Thoracic aorta (tissue), 2 donors: Measurements from ENCODE around the gene ZNF474. TPM values are rescaled to one million over a fixed set of nuclear protein-coding genes. Genes with fewer than 3 reads are reported as not detected.

Experiments used
- ATAC-seq: fragments of 150-250 bp; one replicate; pipeline ENCODE4 v1.8.0; 2017; ENCODE audit warnings: low read depth; ENCODE audit not compliant: insufficient number of reproducible peaks, low FRiP score
- DNase-seq: peaks from one replicate; pipeline ENCODE4 v3.0.0-alpha.2; 2020; ENCODE audit warnings: low spot score
- H3K27ac ChIP-seq, 2 donors: fragments of 200-600 bp; sonication (generic); 1 replicate in 1 of 2; 2 replicates in 1 of 2; pipeline ENCODE4 v1.5.1; 2016; ENCODE audit warnings: mild to moderate bottlenecking in 2 of 2, moderate library complexity in 2 of 2
- H3K27me3 ChIP-seq: fragments of 200-600 bp; sonication (generic); replicated peaks from 2 replicates; pipeline ENCODE4 v1.6.0; 2016; ENCODE audit warnings: mild to moderate bottlenecking; ENCODE audit not compliant: insufficient read depth
- H3K36me3 ChIP-seq: fragments of 200-600 bp; sonication (generic); one replicate; pipeline ENCODE4 v1.5.1; 2016
- H3K4me1 ChIP-seq, 2 donors: fragments of 200-600 bp; sonication (generic); 1 replicate in 1 of 2; 2 replicates in 1 of 2; pipeline versions ENCODE4 v1.5.1 to v1.6.0; 2016; ENCODE audit warnings: low read depth in 2 of 2, mild to moderate bottlenecking in 1 of 2; ENCODE audit not compliant: control insufficient read depth in 1 of 2
- H3K4me3 ChIP-seq: fragments of 200-600 bp; sonication (generic); 2 replicates; pipeline ENCODE4 v1.5.1; 2016; ENCODE audit warnings: mild to moderate bottlenecking
- H3K9me3 ChIP-seq: fragments of 200-600 bp; sonication (generic); 2 replicates; pipeline ENCODE4 v1.5.1; 2016
- total RNA-seq, 2 donors: library from RNA; depleted of rRNA; stranded (reverse); fragments of >200 nt; gene quantifications; one replicate each; pipeline versions ENCODE4 v1.1.0 to v1.2.3, GENCODE V29; 2016
- TF ChIP-seq, protein P1 (sequence below): fragments of 200-600 bp; sonication (generic); IDR thresholded peaks from one replicate; pipeline ENCODE4 v1.5.1; 2019; ENCODE audit warnings: antibody characterized with exemption

Gene ZNF474
- total RNA-seq, 2 donors from 2014 or later, result 0.27 to 0.92 TPM

DNA sequence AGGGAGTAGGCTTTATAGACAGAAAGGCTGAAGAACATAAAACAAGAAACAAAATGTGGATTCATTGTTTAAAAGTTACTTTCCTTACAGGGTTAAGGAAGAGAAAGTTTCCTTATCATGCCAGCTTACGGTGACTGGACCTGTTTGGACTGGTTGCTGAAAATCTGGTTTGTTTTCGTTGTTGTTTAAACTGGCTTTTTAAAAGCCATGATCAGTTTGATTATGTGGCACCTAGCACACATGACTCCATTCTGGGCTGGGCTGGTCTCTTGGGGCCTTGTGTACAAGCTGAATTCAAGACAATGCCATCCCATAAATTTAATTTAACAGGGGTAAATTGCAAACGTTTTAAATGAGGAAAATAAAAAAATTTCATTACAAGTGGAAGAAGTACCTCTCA, 18.4 kb upstream of the ZNF474 start:
- Histone ChIP-seq H3K4me3 (no peak overlapping the region), H3K36me3 (no peaks in the 10 kb centered on the region), H3K27ac (no peak overlapping the region), H3K9me3 (no peaks in the 10 kb centered on the region), H3K4me1 (no peaks in the 10 kb centered on the region), H3K27me3 (no peaks in the 10 kb centered on the region)
- TF ChIP-seq, protein P1, sequence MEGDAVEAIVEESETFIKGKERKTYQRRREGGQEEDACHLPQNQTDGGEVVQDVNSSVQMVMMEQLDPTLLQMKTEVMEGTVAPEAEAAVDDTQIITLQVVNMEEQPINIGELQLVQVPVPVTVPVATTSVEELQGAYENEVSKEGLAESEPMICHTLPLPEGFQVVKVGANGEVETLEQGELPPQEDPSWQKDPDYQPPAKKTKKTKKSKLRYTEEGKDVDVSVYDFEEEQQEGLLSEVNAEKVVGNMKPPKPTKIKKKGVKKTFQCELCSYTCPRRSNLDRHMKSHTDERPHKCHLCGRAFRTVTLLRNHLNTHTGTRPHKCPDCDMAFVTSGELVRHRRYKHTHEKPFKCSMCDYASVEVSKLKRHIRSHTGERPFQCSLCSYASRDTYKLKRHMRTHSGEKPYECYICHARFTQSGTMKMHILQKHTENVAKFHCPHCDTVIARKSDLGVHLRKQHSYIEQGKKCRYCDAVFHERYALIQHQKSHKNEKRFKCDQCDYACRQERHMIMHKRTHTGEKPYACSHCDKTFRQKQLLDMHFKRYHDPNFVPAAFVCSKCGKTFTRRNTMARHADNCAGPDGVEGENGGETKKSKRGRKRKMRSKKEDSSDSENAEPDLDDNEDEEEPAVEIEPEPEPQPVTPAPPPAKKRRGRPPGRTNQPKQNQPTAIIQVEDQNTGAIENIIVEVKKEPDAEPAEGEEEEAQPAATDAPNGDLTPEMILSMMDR, result no peak
- ATAC-seq, result no peak
- DNase-seq, result no peak

DNA sequence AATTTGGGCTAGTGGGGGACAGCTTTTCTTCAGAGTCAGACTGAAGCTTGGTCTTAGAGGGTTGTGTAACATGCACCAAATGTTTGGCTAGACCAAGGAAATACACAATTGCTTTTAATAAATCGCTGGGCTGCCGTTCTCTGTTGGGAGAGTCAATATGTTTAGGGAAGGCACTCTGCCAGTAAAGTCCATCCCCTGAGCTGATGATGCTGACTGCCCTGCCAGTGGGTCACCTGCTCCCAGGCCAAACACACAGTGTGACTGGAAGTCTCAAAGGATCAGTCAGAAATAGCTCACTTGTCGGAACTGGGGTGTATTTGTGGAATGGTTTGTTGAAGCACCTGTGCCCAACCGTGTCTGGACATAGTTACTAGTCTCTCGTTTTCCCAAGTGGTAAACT, 17.9 kb upstream of the ZNF474 start:
- no peaks in the 10 kb centered on the region for H3K27me3 ChIP-seq
- no peaks in the 10 kb centered on the region for H3K9me3 ChIP-seq
- H3K4me3 ChIP-seq, result no peak overlapping the region
- no peaks in the 10 kb centered on the region for H3K4me1 ChIP-seq
- DNase-seq (no peak), ATAC-seq (no peak)
- TF ChIP-seq, protein P1, result no peak
- H3K36me3 ChIP-seq, result no peaks in the 10 kb centered on the region
- H3K27ac ChIP-seq, result no peak overlapping the region

DNA sequence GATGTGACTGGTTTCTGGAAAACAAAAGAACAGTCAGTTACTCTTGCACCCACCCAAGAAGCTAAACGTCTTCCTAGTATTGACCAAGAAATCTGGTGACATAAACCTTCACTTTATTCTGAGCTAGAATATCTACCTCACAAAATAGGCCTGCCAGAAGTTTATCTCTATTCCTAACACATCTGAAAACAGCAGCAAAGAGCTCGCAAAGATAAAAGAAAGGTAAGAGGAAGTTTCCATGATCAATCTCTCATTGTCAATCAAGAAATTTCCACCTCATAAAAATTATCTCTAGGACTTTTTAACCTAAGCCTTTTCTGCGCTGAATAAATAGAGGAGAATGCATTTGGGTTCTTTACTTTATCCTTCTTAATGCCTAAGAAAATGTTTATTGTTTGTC, 17.3 kb upstream of the ZNF474 start:
- Histone ChIP-seq H3K4me1 (no peaks in the 10 kb centered on the region), H3K9me3 (no peaks in the 10 kb centered on the region), H3K4me3 (no peak overlapping the region), H3K36me3 (no peaks in the 10 kb centered on the region), H3K27me3 (no peaks in the 10 kb centered on the region), H3K27ac (no peak overlapping the region)
- ATAC-seq (no peak), DNase-seq (no peak)
- TF ChIP-seq, protein P1, result no peak

DNA sequence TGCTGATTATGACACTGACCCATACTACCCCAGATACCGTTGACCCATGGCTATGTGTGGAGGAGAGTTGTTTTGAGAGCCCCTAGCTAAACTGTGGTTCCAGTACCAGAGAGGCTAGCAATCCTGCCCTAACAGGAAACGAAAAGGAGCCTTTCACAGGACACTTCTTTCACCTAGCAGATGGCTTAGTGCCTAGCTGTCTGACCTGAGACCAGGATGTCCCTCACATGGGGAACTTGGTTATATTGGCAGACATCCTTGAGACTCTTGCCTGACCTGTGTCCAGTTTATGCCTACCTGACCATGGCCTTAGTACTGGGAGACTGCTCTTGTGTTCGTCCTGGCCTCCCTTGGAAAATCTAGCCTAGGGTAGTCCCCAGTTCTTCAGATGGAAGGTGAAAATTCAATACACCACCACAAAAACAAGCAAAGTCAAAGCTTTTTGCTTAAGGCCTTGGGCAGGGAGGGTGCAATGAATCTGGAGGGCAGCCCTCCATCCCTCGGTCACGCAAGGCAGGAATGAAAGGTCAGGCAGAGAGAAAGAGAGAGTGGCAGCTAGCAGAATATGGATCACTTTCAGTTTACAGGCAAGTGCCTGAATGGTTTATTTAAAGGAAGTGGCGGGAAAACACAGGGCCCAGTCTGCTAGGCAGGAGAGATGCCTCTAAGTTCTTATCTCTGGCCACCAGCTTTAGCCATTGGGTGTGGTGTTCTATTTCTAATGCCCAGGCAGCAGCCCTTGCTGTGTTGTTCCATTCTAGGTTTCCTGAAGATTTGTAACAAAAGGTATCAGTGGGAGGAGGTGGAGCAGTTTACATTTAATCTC, 16.4 kb upstream of the ZNF474 start:
- no peaks in the 10 kb centered on the region for H3K9me3 ChIP-seq
- no peak overlapping the region for H3K4me3 ChIP-seq
- DNase-seq (no peak), ATAC-seq (no peak)
- no peaks in the 10 kb centered on the region for H3K36me3 ChIP-seq
- no peaks in the 10 kb centered on the region for H3K27me3 ChIP-seq
- TF ChIP-seq, protein P1, result no peak
- no peaks in the 10 kb centered on the region for H3K4me1 ChIP-seq
- H3K27ac ChIP-seq, result no peak overlapping the region

DNA sequence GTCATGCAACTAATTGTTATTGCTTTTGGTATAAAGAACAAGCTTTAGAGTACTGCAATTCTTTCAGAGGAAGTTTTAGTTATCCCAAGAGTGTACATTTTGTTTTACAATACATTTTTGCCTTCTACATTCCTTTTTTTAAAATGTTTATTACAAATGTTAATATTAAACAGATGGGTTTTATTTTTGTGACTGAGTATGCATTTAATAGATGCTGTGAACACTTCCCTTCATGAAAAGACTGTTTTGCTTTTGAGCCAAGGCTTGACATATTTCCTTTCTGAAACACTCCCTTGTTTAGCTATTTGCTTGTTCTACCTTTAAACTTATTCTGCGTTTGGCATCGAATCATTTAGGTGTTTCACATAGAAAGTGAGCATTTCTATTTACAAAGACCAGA, 14.8 kb upstream of the ZNF474 start:
- TF ChIP-seq, protein P1, result no peak

More for the DNA sequence above, 14.8 kb upstream of the ZNF474 start:
- peaks cover 0 to 10% of the 10 kb centered on the region in 2 donors for H3K4me1 ChIP-seq
- no peak overlapping the region for H3K27ac ChIP-seq
- no peak overlapping the region for H3K4me3 ChIP-seq
- no peaks in the 10 kb centered on the region for H3K9me3 ChIP-seq
- DNase-seq (no peak), ATAC-seq (no peak)
- no peaks in the 10 kb centered on the region for H3K36me3 ChIP-seq
- H3K27me3 ChIP-seq, result no peaks in the 10 kb centered on the region
